Upper lobe of right lung (tissue), 1 donor: ENCODE results near the gene ZKSCAN4. TPM values are rescaled to one million over a fixed set of nuclear protein-coding genes. Genes with fewer than 3 reads are reported as not detected.
A peak's percentile ranks its signal among the peaks of the same experiment; 100 is the strongest.

Source experiments
- ATAC-seq: fragments of 200-7000 bp; cut with Tn5 transposase; one replicate; pipeline ENCODE4 v1.9.1; 2020; ENCODE audit warnings: mild to moderate bottlenecking, moderate library complexity
- DNase-seq: peaks from one replicate; pipeline ENCODE4 v3.0.0-alpha.2; 2020
- H3K27ac ChIP-seq: fragments of 200-600 bp; one replicate; pipeline ENCODE4 v1.8.0; 2022
- H3K27me3 ChIP-seq: fragments of 200-600 bp; one replicate; pipeline ENCODE4 v1.8.0; 2022; ENCODE audit warnings: mild to moderate bottlenecking
- H3K36me3 ChIP-seq: fragments of 200-600 bp; one replicate; pipeline ENCODE4 v1.8.0; 2022
- H3K4me1 ChIP-seq: fragments of 200-600 bp; one replicate; pipeline ENCODE4 v1.8.0; 2022
- H3K4me3 ChIP-seq: fragments of 200-600 bp; one replicate; pipeline ENCODE4 v1.8.0; 2022; ENCODE audit warnings: mild to moderate bottlenecking
- H3K9me3 ChIP-seq: fragments of 200-600 bp; one replicate; pipeline ENCODE4 v1.8.0; 2022
- intact Hi-C: fragments of 100-400 bp; cut with DNase I; formaldehyde crosslinking; loops from one replicate; pipeline ENCODE4 v1.11.0; 2022
- long read RNA-seq: library from polyadenylated mRNA; unstranded; transcript quantifications from one replicate; pipeline ENCODE4 v2.0.0, GENCODE V29; 2021
- total RNA-seq: library from RNA; stranded (reverse); fragmentation: NEBNext Ultra II Directional; extraction: Animal tissue kit (Norgen Biotek cat#: 25700); gene quantifications from one replicate; pipeline ENCODE4 v1.2.1, GENCODE V29; 2021
- TF ChIP-seq, protein P1 (sequence below): fragments of 200-600 bp; IDR thresholded peaks from one replicate; pipeline ENCODE4 v1.8.0; 2022; ENCODE audit warnings: antibody characterized with exemption
- donor health status: DM: no; HTN: yes; CAD: no; lungs with severe emphysema.

ZKSCAN4 gene
- 4.5 TPM for total RNA-seq
- long read RNA-seq, partial matches to known transcripts = 0 of 4 reads
- long read RNA-seq, other reads (novel, unspliced or antisense) = 2 of 4 reads

GRCh38 chr6:28252009-28252975, at the start of gene ZKSCAN4:
Gene ZKSCAN4, minus strand, starts transcription at chr6:28252269. Its CDS starts 289 bp downstream, at chr6:28251980.
- intact Hi-C loops = loop anchor here (10.0 kb wide), 1 partner anchor 103 kb away; no protein-coding TSS in a partner anchor
- Histone ChIP-seq H3K36me3 (peaks cover 20% of the 10 kb centered on the region), H3K4me1 (peaks cover 21% of the 10 kb centered on the region), H3K27me3 (no peaks in the 10 kb centered on the region), H3K27ac (peak within 1 kb of the TSS; percentile 52), H3K4me3 (peak within 1 kb of the TSS; percentile 95), H3K9me3 (no peaks in the 10 kb centered on the region)
- peak; percentile 99 for ATAC-seq
- TF ChIP-seq, protein P1, sequence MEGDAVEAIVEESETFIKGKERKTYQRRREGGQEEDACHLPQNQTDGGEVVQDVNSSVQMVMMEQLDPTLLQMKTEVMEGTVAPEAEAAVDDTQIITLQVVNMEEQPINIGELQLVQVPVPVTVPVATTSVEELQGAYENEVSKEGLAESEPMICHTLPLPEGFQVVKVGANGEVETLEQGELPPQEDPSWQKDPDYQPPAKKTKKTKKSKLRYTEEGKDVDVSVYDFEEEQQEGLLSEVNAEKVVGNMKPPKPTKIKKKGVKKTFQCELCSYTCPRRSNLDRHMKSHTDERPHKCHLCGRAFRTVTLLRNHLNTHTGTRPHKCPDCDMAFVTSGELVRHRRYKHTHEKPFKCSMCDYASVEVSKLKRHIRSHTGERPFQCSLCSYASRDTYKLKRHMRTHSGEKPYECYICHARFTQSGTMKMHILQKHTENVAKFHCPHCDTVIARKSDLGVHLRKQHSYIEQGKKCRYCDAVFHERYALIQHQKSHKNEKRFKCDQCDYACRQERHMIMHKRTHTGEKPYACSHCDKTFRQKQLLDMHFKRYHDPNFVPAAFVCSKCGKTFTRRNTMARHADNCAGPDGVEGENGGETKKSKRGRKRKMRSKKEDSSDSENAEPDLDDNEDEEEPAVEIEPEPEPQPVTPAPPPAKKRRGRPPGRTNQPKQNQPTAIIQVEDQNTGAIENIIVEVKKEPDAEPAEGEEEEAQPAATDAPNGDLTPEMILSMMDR = no peak
- peak; percentile 74 for DNase-seq

- Histone ChIP-seq H3K4me3 (no peak overlapping the region), H3K36me3 (peaks cover 6% of the 10 kb centered on the region), H3K9me3 (no peaks in the 10 kb centered on the region), H3K27ac (no peak overlapping the region), H3K4me1 (no peaks in the 10 kb centered on the region), H3K27me3 (no peaks in the 10 kb centered on the region)
- TF ChIP-seq, protein P1 = no peak
- ATAC-seq = no peak
- no peak for DNase-seq
- intact Hi-C loops = no loop called here
Observed at GRCh38 chr6:28296520-28297060, 44.5 kb upstream of the ZKSCAN4 start.

DNA sequence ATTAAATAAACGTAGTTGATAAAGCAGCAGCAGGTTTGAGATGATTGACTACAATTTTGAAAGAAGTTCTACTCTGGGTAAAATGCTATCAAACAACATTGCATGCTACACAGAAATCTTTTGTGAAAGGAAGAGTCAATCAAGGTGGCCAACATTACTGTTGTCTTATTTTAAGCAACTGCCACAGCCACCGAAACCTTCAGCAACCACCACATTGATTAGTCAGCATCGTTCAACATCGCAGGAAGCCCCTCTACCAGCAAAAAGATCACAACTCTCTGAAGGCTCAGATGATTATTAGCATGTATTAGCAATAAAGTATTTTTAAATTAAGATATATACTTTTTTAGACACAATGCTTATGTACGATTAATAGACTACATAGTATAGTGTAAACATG, 43.3 kb upstream of the ZKSCAN4 start:
- DNase-seq = no peak
- ATAC-seq = no peak
- Histone ChIP-seq H3K9me3 (no peaks in the 10 kb centered on the region), H3K4me1 (no peaks in the 10 kb centered on the region), H3K36me3 (no peaks in the 10 kb centered on the region), H3K4me3 (no peak overlapping the region), H3K27me3 (no peaks in the 10 kb centered on the region), H3K27ac (no peak overlapping the region)
- intact Hi-C loops = no loop called here
- TF ChIP-seq, protein P1 = no peak

- DNase-seq (no peak), ATAC-seq (no peak)
- Histone ChIP-seq H3K27me3 (no peaks in the 10 kb centered on the region), H3K27ac (no peak overlapping the region), H3K4me3 (no peak overlapping the region), H3K4me1 (no peaks in the 10 kb centered on the region), H3K36me3 (peaks cover 8% of the 10 kb centered on the region), H3K9me3 (no peaks in the 10 kb centered on the region)
- intact Hi-C loops = no loop called here
- TF ChIP-seq, protein P1 = no peak
Observed at GRCh38 chr6:28291573-28291972, 39.5 kb upstream of the ZKSCAN4 start.

- intact Hi-C loops = no loop called here
- ATAC-seq (no peak), DNase-seq (no peak)
- H3K27me3 ChIP-seq = no peaks in the 10 kb centered on the region
- no peak overlapping the region for H3K4me3 ChIP-seq
- peaks cover 5% of the 10 kb centered on the region for H3K4me1 ChIP-seq
- H3K36me3 ChIP-seq = peaks cover 19% of the 10 kb centered on the region
- no peak overlapping the region for H3K27ac ChIP-seq
- no peaks in the 10 kb centered on the region for H3K9me3 ChIP-seq
- TF ChIP-seq, protein P1 = no peak
Observed at GRCh38 chr6:28282926-28283325, 30.9 kb upstream of the ZKSCAN4 start.
